Fibroblast of skin of left biceps (primary cell): ENCODE measurements around the gene MAST4.

Source experiments
- DNase-seq, 2 experiments: peaks; one replicate each; pipeline ENCODE4 v3.0.0-alpha.2; 2013; ENCODE audit warnings: low read depth in 2 of 2

MAST4 gene

DNA sequence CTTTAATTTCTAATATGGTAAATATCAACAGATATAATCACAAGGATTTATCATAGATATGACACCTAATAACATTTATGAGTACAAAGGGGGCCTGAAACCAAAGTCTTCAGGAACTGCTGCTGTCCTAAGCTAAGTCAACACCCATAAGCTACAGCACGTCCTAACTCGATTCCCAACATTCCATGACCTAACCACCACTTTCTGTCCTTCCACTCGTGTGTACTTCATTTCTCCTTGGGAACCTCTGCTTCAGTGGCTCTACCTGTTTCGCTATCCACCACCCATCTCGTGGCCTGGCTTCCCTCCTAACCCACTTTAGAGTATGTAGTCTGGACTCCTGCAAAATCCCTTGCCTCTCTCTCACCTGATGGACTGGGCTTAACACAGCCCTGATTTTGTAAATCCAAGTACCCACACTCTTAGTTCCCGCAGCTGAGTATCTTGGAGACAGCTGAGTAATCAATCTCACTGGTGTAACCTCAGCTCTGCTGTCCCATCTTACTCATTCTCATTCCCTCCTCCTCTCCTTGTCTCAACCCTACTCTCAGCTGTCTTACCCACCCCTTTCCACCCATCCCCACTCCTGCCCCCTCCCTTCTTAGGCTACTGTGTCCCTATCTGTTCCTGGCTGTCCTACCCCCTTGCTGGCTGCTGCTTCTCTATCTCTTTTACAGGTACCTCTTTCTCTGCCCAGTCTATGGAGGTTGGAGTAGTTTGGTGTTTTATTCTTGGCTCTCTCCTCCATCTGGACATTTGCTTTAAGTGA, 101.8 kb downstream of the MAST4 start:
- no peak for DNase-seq

- no peak for DNase-seq
These were observed 105.1 kb downstream of the MAST4 start for GRCh38 chr5:66701244-66701643.

DNA sequence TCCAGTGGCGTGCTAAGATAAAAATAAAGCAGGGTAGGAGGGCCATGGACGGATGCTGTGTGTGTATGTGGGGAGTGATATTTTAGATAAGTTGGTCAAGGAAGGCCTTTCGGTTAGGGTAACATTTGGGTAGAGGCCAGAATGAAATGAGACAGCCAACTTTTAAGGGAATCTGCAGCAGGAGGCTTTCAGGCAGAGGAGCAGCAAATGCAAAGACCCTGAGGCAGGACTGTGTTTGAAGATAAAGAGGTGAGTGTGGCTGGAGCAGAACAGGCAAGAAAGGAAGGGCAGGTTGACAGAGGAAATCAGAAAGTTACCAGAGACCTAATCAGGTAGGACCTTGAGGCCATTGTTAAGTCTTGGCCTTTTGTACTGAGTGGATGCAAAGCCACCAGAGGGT, 106.2 kb downstream of the MAST4 start:
- no peak for DNase-seq

DNA sequence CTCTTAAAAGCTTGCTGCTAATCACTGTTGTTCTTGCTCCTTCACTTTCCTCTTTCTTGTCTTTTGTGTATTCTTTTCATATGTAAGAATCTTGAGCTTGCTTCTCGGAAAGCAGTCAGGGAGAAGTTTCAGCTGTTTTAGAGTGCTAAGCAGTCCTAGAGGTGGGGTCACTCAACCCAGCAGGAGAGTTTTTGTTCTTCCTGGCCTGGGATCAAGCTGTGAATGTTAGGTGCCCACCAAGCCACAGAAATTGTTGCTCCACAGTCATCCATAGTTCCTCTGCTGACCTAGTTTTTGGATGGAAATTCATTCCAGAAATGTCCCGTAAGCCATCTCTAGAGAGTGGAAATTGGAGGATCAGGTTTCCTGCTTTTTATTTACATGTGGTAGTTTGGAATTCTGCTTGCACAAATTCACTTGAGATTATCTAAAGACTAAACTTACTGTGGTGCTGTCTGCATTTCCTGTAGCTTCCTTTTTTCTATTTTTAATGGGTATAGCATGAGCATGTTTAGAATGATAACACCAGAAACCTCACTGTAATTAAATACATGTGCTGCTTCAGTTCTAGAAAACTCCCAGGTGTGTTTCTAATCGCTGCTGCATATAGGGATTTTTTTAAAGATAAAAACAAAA, 108.7 kb downstream of the MAST4 start:
- peak; percentile 12 to 13 for DNase-seq

DNA sequence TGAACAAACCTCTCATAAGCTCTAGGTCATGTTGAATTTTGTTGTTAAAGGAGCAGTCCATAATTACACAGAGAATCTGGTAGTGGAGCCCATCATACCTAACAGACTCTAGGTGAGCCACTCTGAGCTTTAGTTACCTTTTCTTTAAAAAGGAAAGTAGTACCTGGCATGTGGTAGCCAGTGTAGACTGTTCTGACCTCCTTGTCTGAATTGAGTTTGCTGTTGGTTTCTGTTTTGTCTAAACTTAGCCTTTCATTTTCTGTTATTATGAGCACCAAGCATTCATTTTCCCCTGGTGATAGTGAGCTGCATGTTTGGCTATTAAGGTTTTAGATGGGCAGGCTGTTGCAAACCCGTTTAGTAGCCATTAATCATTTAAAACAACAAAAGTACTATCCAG, 112.2 kb downstream of the MAST4 start:
- no peak for DNase-seq

- peak; percentile 76 to 79 for DNase-seq
These were observed 114.4 kb downstream of the MAST4 start for GRCh38 chr5:66710557-66711088.

DNA sequence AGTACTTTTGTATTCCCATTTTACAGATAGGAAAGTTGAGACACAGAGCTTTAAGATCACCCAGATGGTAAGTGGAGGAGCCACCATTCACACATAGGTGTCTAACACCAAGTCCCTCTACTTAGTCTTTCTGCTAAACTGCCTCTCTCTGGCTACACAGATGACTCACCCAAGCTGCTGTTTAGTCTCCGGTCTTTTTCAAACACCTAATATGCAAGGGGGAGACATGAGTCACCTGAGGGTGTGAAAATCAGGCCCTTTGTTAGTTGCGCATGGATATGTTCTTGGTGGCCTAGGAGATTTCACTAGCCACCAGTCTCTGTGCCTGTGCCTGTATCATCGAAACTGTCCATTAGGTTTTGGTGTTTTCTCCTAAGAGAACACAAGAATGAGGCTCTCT, 117.8 kb downstream of the MAST4 start:
- no peak for DNase-seq

- no peak for DNase-seq
These were observed 121.5 kb downstream of the MAST4 start for GRCh38 chr5:66717455-66718373.

DNA sequence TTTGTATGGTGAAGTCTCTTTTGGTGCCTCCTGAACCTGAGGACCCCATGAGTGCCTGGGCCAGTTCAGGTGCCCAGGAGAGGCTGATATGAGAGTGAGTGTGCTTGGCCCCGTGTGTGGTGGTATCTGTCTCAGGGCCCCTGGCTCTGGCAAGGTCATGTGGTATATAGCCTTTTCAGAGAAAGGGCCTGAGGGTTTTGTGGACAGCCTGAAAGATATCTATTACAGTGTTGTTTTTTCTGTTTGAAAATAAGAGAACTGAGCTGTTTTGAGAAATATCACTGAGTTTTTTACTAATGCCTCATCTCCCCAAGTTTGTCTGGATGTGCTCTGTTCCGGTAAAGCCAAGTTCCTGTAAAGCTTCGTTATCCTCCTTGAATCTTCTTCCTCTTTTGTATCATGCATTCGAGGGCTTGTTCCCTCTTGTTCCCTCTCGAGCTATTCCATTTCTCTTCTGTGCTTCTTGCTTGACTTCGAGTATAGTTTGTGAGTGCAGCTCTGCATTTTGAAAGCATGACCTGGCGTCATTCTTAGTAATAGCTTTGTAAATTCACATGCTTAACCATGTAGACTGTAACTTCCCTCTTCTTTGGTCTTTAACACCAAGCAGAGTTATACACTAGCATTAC, 122.3 kb downstream of the MAST4 start:
- no peak for DNase-seq

- no peak for DNase-seq
These were observed 124.6 kb downstream of the MAST4 start for GRCh38 chr5:66720780-66721179.

DNA sequence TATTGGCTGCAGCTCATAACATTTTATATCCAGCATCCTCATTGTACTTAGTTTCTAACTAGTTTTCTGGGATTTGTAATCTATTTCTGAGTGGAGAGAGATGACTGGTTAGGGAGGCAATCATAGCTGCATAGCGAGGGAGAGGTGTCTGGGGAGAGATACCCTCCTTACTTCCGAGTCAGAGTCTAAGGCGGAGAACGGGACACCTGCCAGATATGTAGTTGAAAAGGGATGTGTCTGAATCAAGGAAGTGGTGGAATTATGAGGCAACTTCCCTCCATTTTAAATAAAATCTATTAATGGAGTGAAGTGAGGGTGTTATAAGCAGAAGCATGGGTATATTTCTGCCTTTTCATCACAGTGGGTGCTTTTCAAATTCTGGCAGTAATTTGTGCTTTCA, 126.5 kb downstream of the MAST4 start:
- DNase-seq: no peak

- no peak for DNase-seq
These were observed 128.4 kb downstream of the MAST4 start for GRCh38 chr5:66724349-66725139.

- DNase-seq: no peak
These were observed 131.4 kb downstream of the MAST4 start for GRCh38 chr5:66727630-66728029.

GRCh38 chr5:66728049-66728448, 131.9 kb downstream of the MAST4 start:
- no peak for DNase-seq

- no peak for DNase-seq
These were observed 140.9 kb downstream of the MAST4 start for GRCh38 chr5:66737096-66737495.

- DNase-seq: no peak
These were observed 141.9 kb downstream of the MAST4 start for GRCh38 chr5:66738136-66738535.

DNA sequence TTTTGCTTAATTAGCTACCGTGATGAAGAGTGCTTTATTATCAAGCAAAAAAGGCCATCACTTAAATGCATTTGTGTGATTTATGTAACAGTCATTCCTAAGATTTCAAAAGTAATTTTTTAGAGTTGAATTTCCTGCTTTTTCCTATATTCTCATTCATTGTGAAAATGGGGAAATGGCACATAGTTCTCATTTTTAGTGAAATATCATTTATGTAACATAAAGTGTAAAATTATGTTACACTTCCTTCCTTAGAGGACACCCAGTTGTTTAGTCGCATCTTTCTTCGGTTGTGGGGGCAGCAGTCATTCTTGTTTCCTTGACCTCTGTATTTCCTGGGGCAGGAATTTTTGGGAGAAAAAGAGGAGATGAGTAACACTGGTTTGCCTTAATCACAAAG, 142.8 kb downstream of the MAST4 start:
- no peak for DNase-seq

GRCh38 chr5:66739951-66740350, 143.8 kb downstream of the MAST4 start:
- DNase-seq: no peak

DNA sequence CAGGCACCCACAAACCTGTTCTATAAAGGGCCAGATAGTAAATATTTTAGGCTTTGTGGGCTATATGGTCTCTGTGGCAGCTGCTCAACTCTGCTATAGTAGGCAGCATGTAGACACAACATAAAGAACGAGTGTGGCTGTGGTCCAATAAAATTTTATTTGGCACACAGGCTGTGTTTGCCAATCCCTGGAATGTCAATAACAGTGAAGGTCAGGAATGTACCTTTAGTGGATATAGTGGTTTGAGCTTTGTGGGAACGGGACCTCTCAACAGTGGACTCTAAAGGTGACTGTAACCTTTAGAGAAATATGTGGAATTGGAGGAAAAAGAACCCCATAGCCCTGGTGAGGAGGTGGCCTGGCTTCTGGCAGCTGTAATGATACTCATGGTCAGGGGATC, 145.2 kb downstream of the MAST4 start:
- no peak for DNase-seq

GRCh38 chr5:66742083-66742895, 146.1 kb downstream of the MAST4 start:
- DNase-seq: no peak
